Smooth muscle cell (in vitro differentiated cells): ENCODE measurements around the gene ZNF302. TPM values are rescaled to one million over a fixed set of nuclear protein-coding genes. Genes with fewer than 3 reads are reported as not detected.

Source experiments
- DNase-seq: peaks from one replicate; lab custom pipeline; 2025; ENCODE audit not compliant: unreplicated experiment; lab: John Stamatoyannopoulos, UW
- H2AFZ ChIP-seq: fragments of 200-600 bp; sonication (generic); 2 replicates; pipeline ENCODE4 v1.6.0; 2016; ENCODE audit warnings: antibody characterized with exemption, low read depth, mild to moderate bottlenecking
- H3F3A ChIP-seq: fragments of 200-600 bp; sonication (generic); 2 replicates; pipeline ENCODE4 v1.6.0; 2017; ENCODE audit warnings: antibody characterized with exemption, low read depth
- H3K27ac ChIP-seq: fragments of 200-600 bp; sonication (generic); 2 replicates; pipeline ENCODE4 v1.5.1; 2016; ENCODE audit warnings: low read depth, mild to moderate bottlenecking
- H3K27me3 ChIP-seq: fragments of 200-600 bp; sonication (generic); 2 replicates; pipeline ENCODE4 v1.6.1; 2016; ENCODE audit warnings: low read depth, mild to moderate bottlenecking
- H3K36me3 ChIP-seq: fragments of 200-600 bp; sonication (generic); 2 replicates; pipeline ENCODE4 v1.5.1; 2016; ENCODE audit warnings: low read depth
- H3K4me1 ChIP-seq: fragments of 200-600 bp; sonication (generic); 2 replicates; pipeline ENCODE4 v1.5.1; 2016; ENCODE audit warnings: low read depth
- H3K4me2 ChIP-seq: fragments of 200-600 bp; sonication (generic); 2 replicates; pipeline ENCODE4 v1.6.0; 2016; ENCODE audit warnings: mild to moderate bottlenecking
- H3K4me3 ChIP-seq: fragments of 200-600 bp; sonication (generic); 2 replicates; pipeline ENCODE4 v1.5.1; 2016; ENCODE audit warnings: mild to moderate bottlenecking
- H3K79me2 ChIP-seq: fragments of 200-600 bp; sonication (generic); 2 replicates; pipeline ENCODE4 v1.6.0; 2016; ENCODE audit warnings: low read depth, mild to moderate bottlenecking
- H3K9ac ChIP-seq: fragments of 200-600 bp; sonication (generic); 2 replicates; pipeline ENCODE4 v1.6.0; 2016; ENCODE audit warnings: low read depth
- H3K9me3 ChIP-seq: fragments of 200-600 bp; sonication (generic); replicated peaks from 2 replicates; pipeline ENCODE4 v1.5.1; 2016; ENCODE audit warnings: low read depth
- H4K20me1 ChIP-seq: fragments of 200-600 bp; sonication (generic); 2 replicates; pipeline ENCODE4 v1.6.0; 2016; ENCODE audit warnings: low read depth
- WGBS: methylation state at CpG from one replicate; pipeline ENCODE4 v1.1.7; 2016; ENCODE audit warnings: low lambda C conversion rate; 5-methylcytosine and 5-hydroxymethylcytosine counted together
- polyA plus RNA-seq: library from polyadenylated mRNA; unstranded; fragments of >200 nt; fragmentation: Nextera tagmentation; extraction: Ambion mirVana; gene quantifications from 2 replicates; pipeline ENCODE4 v1.2.1, GENCODE V29; 2016
- small RNA-seq: library from RNA; depleted of rRNA; stranded (forward); fragments of <200 nt; gene quantifications from one replicate; pipeline ENCODE3, GENCODE V24; 2014
- total RNA-seq: library from RNA; depleted of rRNA; stranded (reverse); fragments of >200 nt; gene quantifications from 2 replicates; pipeline ENCODE4 v1.2.3, GENCODE V29; 2014
- TF ChIP-seq, protein P1 (sequence below): fragments of 200-600 bp; sonication (generic); IDR thresholded peaks from 2 replicates; pipeline ENCODE4 v1.5.1; 2017; ENCODE audit warnings: borderline replicate concordance, mild to moderate bottlenecking, antibody characterized with exemption; ENCODE audit not compliant: insufficient read depth, poor library complexity, severe bottlenecking

ZNF302 gene
- total and polyA plus RNA-seq, 2 experiments from 2014 or later, result 11.5 to 16.0 TPM

DNA sequence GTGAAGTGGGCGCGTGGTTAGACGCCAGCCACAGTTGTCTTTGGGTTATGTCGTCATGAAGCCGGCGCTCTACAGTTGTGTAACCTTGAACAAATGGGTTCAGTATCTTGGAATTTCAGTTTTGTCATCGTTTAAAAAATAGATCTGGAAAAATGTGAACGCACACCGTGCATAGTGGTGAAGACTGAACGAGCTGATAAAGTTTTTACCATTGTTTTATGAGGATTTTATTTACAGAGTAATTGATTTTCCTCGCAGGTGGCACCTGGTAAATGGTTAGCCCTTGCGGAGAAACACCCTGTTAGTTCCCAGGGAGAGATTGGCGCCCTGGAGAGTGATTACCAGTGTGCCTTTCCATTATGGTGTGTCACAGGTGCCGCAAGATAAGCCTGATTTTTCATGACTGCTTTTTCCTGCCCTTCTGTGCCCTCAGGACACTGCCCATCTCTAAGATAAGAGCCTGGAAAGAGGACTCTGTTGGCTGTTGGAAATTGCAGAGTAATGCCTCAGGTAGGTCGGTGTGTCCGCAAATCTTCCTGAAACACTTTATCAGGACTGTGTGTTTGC is 57.1 kb downstream of the ZNF302 start:
- Histone ChIP-seq H4K20me1 (no peaks in the 10 kb centered on the region), H3K27ac (peak overlapping the region; percentile 99), H3K4me1 (peaks cover 13% of the 10 kb centered on the region), H3K36me3 (peaks cover 11% of the 10 kb centered on the region), H3F3A (peaks cover 5% of the 10 kb centered on the region), H3K9ac (peak overlapping the region; percentile 99), H3K4me3 (peak overlapping the region; percentile 78), H3K79me2 (peaks cover 4% of the 10 kb centered on the region), H3K9me3 (peaks cover 10% of the 10 kb centered on the region), H2AFZ (peak overlapping the region; percentile 87), H3K27me3 (no peaks in the 10 kb centered on the region), H3K4me2 (peak overlapping the region; percentile 97)
- whole genome bisulfite sequencing, result 15% methylated on average over 16 of the region's 16 CpGs
- TF ChIP-seq, protein P1, sequence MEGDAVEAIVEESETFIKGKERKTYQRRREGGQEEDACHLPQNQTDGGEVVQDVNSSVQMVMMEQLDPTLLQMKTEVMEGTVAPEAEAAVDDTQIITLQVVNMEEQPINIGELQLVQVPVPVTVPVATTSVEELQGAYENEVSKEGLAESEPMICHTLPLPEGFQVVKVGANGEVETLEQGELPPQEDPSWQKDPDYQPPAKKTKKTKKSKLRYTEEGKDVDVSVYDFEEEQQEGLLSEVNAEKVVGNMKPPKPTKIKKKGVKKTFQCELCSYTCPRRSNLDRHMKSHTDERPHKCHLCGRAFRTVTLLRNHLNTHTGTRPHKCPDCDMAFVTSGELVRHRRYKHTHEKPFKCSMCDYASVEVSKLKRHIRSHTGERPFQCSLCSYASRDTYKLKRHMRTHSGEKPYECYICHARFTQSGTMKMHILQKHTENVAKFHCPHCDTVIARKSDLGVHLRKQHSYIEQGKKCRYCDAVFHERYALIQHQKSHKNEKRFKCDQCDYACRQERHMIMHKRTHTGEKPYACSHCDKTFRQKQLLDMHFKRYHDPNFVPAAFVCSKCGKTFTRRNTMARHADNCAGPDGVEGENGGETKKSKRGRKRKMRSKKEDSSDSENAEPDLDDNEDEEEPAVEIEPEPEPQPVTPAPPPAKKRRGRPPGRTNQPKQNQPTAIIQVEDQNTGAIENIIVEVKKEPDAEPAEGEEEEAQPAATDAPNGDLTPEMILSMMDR, result no peak
- DNase-seq, result no peak

Small RNA genes lying within 50 kb of the gene (small RNA-seq; reads per million reads assigned to genes)
- not detected for gene RF00611

Other genes starting within 250 kb of the ZNF302 start
- gene UBA2, start 249.3 kb upstream of the ZNF302 start, total RNA-seq, result 129 and 139 TPM in 2 replicates
- 66.7 and 77.7 TPM in 2 replicates for gene UBA2, start 249.3 kb upstream of the ZNF302 start, polyA plus RNA-seq
- 9.5 and 13.8 TPM in 2 replicates for gene WTIP, start 195.9 kb upstream of the ZNF302 start, total RNA-seq
- 13.1 and 16.0 TPM in 2 replicates for gene WTIP, start 195.9 kb upstream of the ZNF302 start, polyA plus RNA-seq
- gene SCGB2B2, start 519 bp upstream of the ZNF302 start, total RNA-seq, result not detected in 2 replicates
- 0.73 TPM in 1 of 2 replicates, not detected in the other for gene SCGB2B2, start 519 bp upstream of the ZNF302 start, polyA plus RNA-seq
- gene ZNF181, start 56.6 kb downstream of the ZNF302 start, total RNA-seq, result 9.7 and 33.8 TPM in 2 replicates
- 4.1 and 7.1 TPM in 2 replicates for gene ZNF181, start 56.6 kb downstream of the ZNF302 start, polyA plus RNA-seq
- 5.5 and 7.7 TPM in 2 replicates for gene ZNF599, start 95.5 kb downstream of the ZNF302 start, total RNA-seq
- 5.7 and 8.3 TPM in 2 replicates for gene ZNF599, start 95.5 kb downstream of the ZNF302 start, polyA plus RNA-seq
- 1.2 and 3.0 TPM in 2 replicates for gene ZNF30, start 249.2 kb downstream of the ZNF302 start, total RNA-seq
- 2.3 and 3.1 TPM in 2 replicates for gene ZNF30, start 249.2 kb downstream of the ZNF302 start, polyA plus RNA-seq